H1 (cell line): Measurements from ENCODE around the gene WDR35. TPM values are rescaled to one million over a fixed set of nuclear protein-coding genes. Genes with fewer than 3 reads are reported as not detected.

ENCODE experiments used
- CTCF ChIA-PET: fragments of 300-600 bp; sonication (Branson Sonifier 250); formaldehyde crosslinking; loops from one replicate; lab custom pipeline; 2021; ENCODE audit not compliant: partially characterized antibody; lab: Charles Lee
- POLR2A ChIA-PET: fragments of 300-600 bp; sonication (Branson Sonifier 250); formaldehyde crosslinking; loops from one replicate; lab custom pipeline; 2021; ENCODE audit warnings: inconsistent platforms; ENCODE audit not compliant: partially characterized antibody; lab: Charles Lee
- DNase-seq, 2 experiments: peaks; one replicate each; pipeline versions ENCODE4 v3.0.0 to v3.0.0-alpha.2; 2010 to 2022; ENCODE audit warnings: low spot score in 2 of 2, low read depth in 1 of 2, mixed read lengths in 1 of 2
- FAIRE-seq: peaks from 2 replicates; lab custom pipeline; 2011; peaks lifted over from hg19 to GRCh38; lab: Jason Lieb, UNC
- H2AFZ ChIP-seq: 2 replicates; pipeline ENCODE4 v1.8.1; 2012; ENCODE audit warnings: low read length, inconsistent platforms
- H2AK5ac ChIP-seq: 2 replicates; pipeline ENCODE4 v1.6.1; 2013; ENCODE audit warnings: low read depth, low read length
- H2BK120ac ChIP-seq: replicated peaks from 2 replicates; pipeline ENCODE3; 2013; ENCODE audit warnings: low read depth, low read length, inconsistent platforms
- H2BK12ac ChIP-seq: 2 replicates; pipeline ENCODE4 v1.6.1; 2013; ENCODE audit warnings: low read depth, low read length
- H2BK15ac ChIP-seq: 2 replicates; pipeline ENCODE4 v1.6.1; 2013; ENCODE audit warnings: low read length
- H2BK20ac ChIP-seq: 2 replicates; pipeline ENCODE4 v1.6.1; 2013; ENCODE audit warnings: low read length
- H2BK5ac ChIP-seq: 2 replicates; pipeline ENCODE4 v1.6.1; 2013; ENCODE audit warnings: low read depth, low read length
- H3K14ac ChIP-seq: 2 replicates; pipeline ENCODE4 v1.6.1; 2013; ENCODE audit warnings: inconsistent platforms; ENCODE audit not compliant: insufficient read length
- H3K18ac ChIP-seq: 2 replicates; pipeline ENCODE4 v1.6.1; 2013; ENCODE audit warnings: low read length; ENCODE audit errors: extremely low read depth
- H3K23ac ChIP-seq: 2 replicates; pipeline ENCODE4 v1.6.1; 2013; ENCODE audit warnings: inconsistent platforms; ENCODE audit not compliant: insufficient read length
- H3K23me2 ChIP-seq: 2 replicates; pipeline ENCODE4 v1.6.1; 2013; ENCODE audit warnings: low read depth, low read length
- H3K27ac ChIP-seq: 2 replicates; pipeline ENCODE4 v1.6.1; 2011; ENCODE audit warnings: low read depth, low read length, inconsistent platforms
- H3K27me3 ChIP-seq, 4 experiments: replicated peaks in 1 of 4; 1 replicate in 1 of 4; 2 replicates in 3 of 4; pipeline versions ENCODE4 v1.6.1 to v1.8.1; 2011 to 2013; ENCODE audit warnings: low read length in 3 of 4, mild to moderate bottlenecking in 3 of 4, inconsistent platforms in 2 of 4, mixed read lengths in 2 of 4, moderate library complexity in 1 of 4; ENCODE audit not compliant: control insufficient read depth in 3 of 4, insufficient read depth in 3 of 4; ENCODE audit errors: extremely low read depth in 1 of 4
- H3K36me3 ChIP-seq, 4 experiments: 2 replicates each; pipeline versions ENCODE4 v1.6.1 to v1.8.1; 2011 to 2013; ENCODE audit warnings: mild to moderate bottlenecking in 4 of 4, low read length in 3 of 4, moderate library complexity in 2 of 4, control low read depth in 1 of 4, inconsistent platforms in 1 of 4; ENCODE audit not compliant: insufficient read depth in 4 of 4, control insufficient read depth in 2 of 4
- H3K4ac ChIP-seq: replicated peaks from 2 replicates; pipeline ENCODE3; 2013; ENCODE audit warnings: low read length, low read depth, mixed read lengths, inconsistent platforms; ENCODE audit not compliant: insufficient read length
- H3K4me1 ChIP-seq, 4 experiments: replicated peaks in 1 of 4; 1 replicate in 1 of 4; 2 replicates in 3 of 4; pipeline versions ENCODE4 v1.6.1 to v1.8.1; 2011 to 2013; ENCODE audit warnings: low read length in 3 of 4, inconsistent platforms in 2 of 4, mixed read lengths in 1 of 4; ENCODE audit not compliant: insufficient read depth in 4 of 4, control insufficient read depth in 3 of 4
- H3K4me2 ChIP-seq, 2 experiments: 2 replicates each; pipeline versions ENCODE4 v1.6.1 to v1.8.1; 2011 to 2013; ENCODE audit warnings: low read depth in 2 of 2, low read length in 2 of 2, control low read depth in 1 of 2, inconsistent platforms in 1 of 2, mild to moderate bottlenecking in 1 of 2; ENCODE audit not compliant: insufficient read depth in 1 of 2
- H3K4me3 ChIP-seq, 4 experiments: fragments of 200-600, 300-600 bp in 1 of 4; sonication (generic), shearing (Covaris generic), sonication (Bioruptor Twin) in 1 of 4; 2 replicates each; pipeline versions ENCODE4 v1.5.1 to v1.8.1; 2011 to 2016; ENCODE audit warnings: low read length in 4 of 4, low read depth in 3 of 4, control low read depth in 2 of 4, inconsistent platforms in 2 of 4, mild to moderate bottlenecking in 2 of 4, mixed read lengths in 1 of 4, moderate library complexity in 1 of 4; ENCODE audit not compliant: insufficient read depth in 2 of 4; ENCODE audit errors: extremely low read depth in 1 of 4
- H3K56ac ChIP-seq: replicated peaks from 2 replicates; pipeline ENCODE3; 2013; ENCODE audit warnings: low read depth, mild to moderate bottlenecking, mixed read lengths, low read length, inconsistent platforms; ENCODE audit not compliant: insufficient read length
- H3K79me1 ChIP-seq: 2 replicates; pipeline ENCODE4 v1.6.1; 2013; ENCODE audit warnings: low read depth, low read length, control low read depth
- H3K79me2 ChIP-seq, 2 experiments: 2 replicates each; pipeline versions ENCODE4 v1.6.1 to v1.8.1; 2012 to 2013; ENCODE audit warnings: low read length in 2 of 2, mild to moderate bottlenecking in 2 of 2, inconsistent platforms in 1 of 2; ENCODE audit not compliant: insufficient read depth in 2 of 2, control insufficient read depth in 1 of 2
- H3K9ac ChIP-seq, 4 experiments: replicated peaks in 1 of 4; 1 replicate in 1 of 4; 2 replicates in 3 of 4; pipeline versions ENCODE4 v1.6.1 to v1.8.1; 2011 to 2013; ENCODE audit warnings: low read depth in 3 of 4, low read length in 3 of 4, control low read depth in 2 of 4, mild to moderate bottlenecking in 2 of 4, moderate library complexity in 2 of 4, inconsistent platforms in 1 of 4; ENCODE audit errors: extremely low read depth in 1 of 4
- H3K9me3 ChIP-seq, 2 experiments: 2 replicates each; pipeline versions ENCODE4 v1.6.1 to v1.8.1; 2012 to 2013; ENCODE audit warnings: mild to moderate bottlenecking in 2 of 2, moderate library complexity in 2 of 2, control low read depth in 1 of 2, inconsistent platforms in 1 of 2, low read depth in 1 of 2, low read length in 1 of 2, mixed read lengths in 1 of 2; ENCODE audit not compliant: insufficient read depth in 2 of 2
- H4K20me1 ChIP-seq, 2 experiments: replicated peaks in 1 of 2; 2 replicates each; pipeline versions ENCODE3 to v1.8.1; 2011 to 2013; ENCODE audit warnings: inconsistent platforms in 2 of 2, low read length in 2 of 2, mild to moderate bottlenecking in 1 of 2; ENCODE audit not compliant: insufficient read depth in 2 of 2, control insufficient read depth in 1 of 2
- H4K5ac ChIP-seq: 2 replicates; pipeline ENCODE4 v1.6.1; 2013; ENCODE audit warnings: low read length, low read depth, mixed read lengths, inconsistent platforms; ENCODE audit not compliant: insufficient read length
- H4K8ac ChIP-seq: 2 replicates; pipeline ENCODE4 v1.8.0; 2013; ENCODE audit warnings: mild to moderate bottlenecking, moderate library complexity, low read length, inconsistent platforms; ENCODE audit not compliant: insufficient read depth; ENCODE audit errors: extremely low read depth
- H4K91ac ChIP-seq: replicated peaks from 2 replicates; pipeline ENCODE3; 2013; ENCODE audit warnings: low read length, mixed read lengths, inconsistent platforms; ENCODE audit not compliant: insufficient read length
- CEBPB ChIP-seq: IDR thresholded peaks from 2 replicates; pipeline ENCODE4 v1.6.1; 2012; ENCODE audit warnings: low read depth, low read length
- CHD2 ChIP-seq: IDR thresholded peaks from 2 replicates; pipeline ENCODE4 v1.6.1; 2012; ENCODE audit warnings: low read length, improper control_type of control experiment
- EP300 ChIP-seq, 2 experiments: IDR thresholded peaks; 1 replicate in 1 of 2; 2 replicates in 1 of 2; pipeline ENCODE4 v1.6.1; 2011 to 2012; ENCODE audit warnings: low read depth in 2 of 2, low read length in 2 of 2, mild to moderate bottlenecking in 2 of 2, borderline replicate concordance in 1 of 2, inconsistent platforms in 1 of 2, moderate library complexity in 1 of 2
- GTF2F1 ChIP-seq: IDR thresholded peaks from 2 replicates; pipeline ENCODE4 v1.6.1; 2012; ENCODE audit warnings: low read depth, low read length, improper control_type of control experiment, borderline replicate concordance
- JUN ChIP-seq: IDR thresholded peaks from 2 replicates; pipeline ENCODE4 v1.6.1; 2011; ENCODE audit warnings: low read depth, mild to moderate bottlenecking, improper control_type of control experiment, low read length
- RFX5 ChIP-seq: IDR thresholded peaks from 2 replicates; pipeline ENCODE4 v1.6.1; 2011; ENCODE audit warnings: low read depth, low read length, improper control_type of control experiment, borderline replicate concordance
- SIRT6 ChIP-seq: IDR thresholded peaks from one replicate; pipeline ENCODE4 v1.7.1; 2012; ENCODE audit warnings: low read length, inconsistent platforms
- SP2 ChIP-seq: IDR thresholded peaks from 2 replicates; pipeline ENCODE4 v1.6.1; 2012; ENCODE audit warnings: mild to moderate bottlenecking, low read length, inconsistent platforms
- SP4 ChIP-seq: IDR thresholded peaks from 2 replicates; pipeline ENCODE4 v1.6.1; 2012; ENCODE audit warnings: low read length, inconsistent platforms
- WGBS, 2 experiments: shearing (Covaris generic) in 1 of 2; methylation state at CpG; one replicate each; pipeline versions ENCODE4 v1.1.6 to v1.1.7; 2013 to 2015; ENCODE audit warnings: low lambda C conversion rate in 2 of 2, mixed read lengths in 2 of 2, inconsistent platforms in 1 of 2, low coverage in 1 of 2, missing lambda C conversion rate in 1 of 2; ENCODE audit not compliant: insufficient replicate concordance in 2 of 2, insufficient coverage in 1 of 2, insufficient read length in 1 of 2; ENCODE audit errors: extremely low coverage in 1 of 2, missing lambda C conversion rate in 1 of 2; 5-methylcytosine and 5-hydroxymethylcytosine counted together
- polyA plus RNA-seq, 7 experiments: library from polyadenylated mRNA; depleted of rRNA in 3 of 7; stranded (reverse) in 5 of 7; unstranded in 2 of 7; fragments of >200 nt in 5 of 7; fragments of 200-250 nt in 2 of 7; gene quantifications; 1 replicate in 5 of 7; 2 replicates in 1 of 7; 4 replicates in 1 of 7; pipeline versions ENCODE4 v1.2.1 to v1.2.3, GENCODE V29; 2011 to 2013; ENCODE audit warnings: missing spikeins in 2 of 7, mixed read lengths in 2 of 7
- total RNA-seq: library from RNA; stranded (reverse); fragmentation: NEBNext Ultra II Directional; extraction: Animal tissue kit (Norgen Biotek cat#: 25700); gene quantifications from 2 replicates; pipeline ENCODE4 v1.2.1, GENCODE V29; 2021
- TF ChIP-seq, protein P1 (sequence below): IDR thresholded peaks from 2 replicates; pipeline ENCODE4 v1.6.1; 2011; ENCODE audit warnings: low read depth, mild to moderate bottlenecking, low read length; ENCODE audit not compliant: insufficient read depth

Gene WDR35
- total and polyA plus RNA-seq, 2 of the 8 experiments (the other 6 are each of a cell fraction or from before 2014, with no cell fraction given) = 9.0 to 25.5 TPM

DNA sequence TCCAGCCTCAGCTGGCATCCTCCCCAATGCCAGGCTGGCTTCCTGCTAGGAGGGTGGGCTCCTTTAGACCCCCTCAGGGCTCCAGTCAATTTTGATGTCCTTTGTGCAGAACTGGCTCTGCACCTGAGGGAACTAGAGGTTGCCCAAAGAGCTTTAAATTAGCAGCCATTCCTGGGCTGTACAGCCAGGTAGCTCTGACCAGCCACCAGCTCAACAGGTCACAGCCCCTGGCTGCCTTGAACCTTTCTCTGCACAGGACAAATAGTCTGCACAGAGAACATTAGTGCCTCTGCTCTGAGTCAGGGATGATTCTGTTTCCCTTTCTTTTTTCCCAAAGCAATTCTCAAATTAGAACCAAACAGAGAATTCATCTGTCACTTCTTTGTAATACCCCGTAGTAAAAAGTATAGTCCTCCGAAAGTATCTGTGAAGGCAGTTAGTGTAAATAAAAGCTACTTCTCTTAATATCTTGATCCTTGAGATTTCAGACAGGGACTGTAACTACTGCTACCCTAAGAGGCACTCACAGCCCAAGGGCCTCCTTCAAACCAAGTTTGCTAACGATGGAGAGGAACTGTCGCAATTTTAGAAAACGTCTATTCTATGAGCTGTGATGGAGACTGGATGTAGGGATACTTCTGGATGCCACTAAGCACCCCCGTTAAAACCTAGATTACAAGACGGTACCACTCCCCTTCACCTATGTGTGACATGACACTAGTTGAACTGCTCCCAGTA, 91.1 kb downstream of the WDR35 start:
- no peak overlapping the region for H4K91ac ChIP-seq
- H3K23ac ChIP-seq = no peak overlapping the region
- H3K27ac ChIP-seq = no peak overlapping the region
- H2BK20ac ChIP-seq = no peak overlapping the region
- no peak overlapping the region for H3K56ac ChIP-seq
- no peak overlapping the region for H2AFZ ChIP-seq
- H3K79me1 ChIP-seq = no peaks in the 10 kb centered on the region; the same call in 1 of the 2 replicates
- peak overlapping the region in 1 of 4 experiments; percentile 2; a peak in 1 of 7 replicates for H3K9ac ChIP-seq
- ChIA-PET CTCF (interaction anchor here (0.9 to 1.6 kb wide), 2 partner anchors 26 to 34 kb away, joined by 3 to 7 read pairs; no protein-coding TSS in a partner anchor), POLR2A (interaction anchor here (0.8 to 1.1 kb wide), 2 partner anchors 14 to 117 kb away, joined by 3 read pairs; no protein-coding TSS in a partner anchor)
- H4K8ac ChIP-seq = no peak overlapping the region
- FAIRE-seq (no peak), DNase-seq (no peak)
- H2BK120ac ChIP-seq = no peak overlapping the region
- H3K14ac ChIP-seq = no peak overlapping the region
- peaks cover 9% of the 10 kb centered on the region for H3K23me2 ChIP-seq
- no peak overlapping the region for H2AK5ac ChIP-seq
- H2BK5ac ChIP-seq = no peak overlapping the region
- peaks cover 0 to 2% of the 10 kb centered on the region in 2 experiments for H4K20me1 ChIP-seq
- H3K4me2 ChIP-seq = no peak overlapping the region
- no peak overlapping the region for H2BK15ac ChIP-seq
- H3K79me2 ChIP-seq = peaks cover 5 to 27% of the 10 kb centered on the region in 2 experiments; a peak in 3 of 4 replicates
- no peaks in the 10 kb centered on the region for H3K27me3 ChIP-seq
- no peak overlapping the region for H2BK12ac ChIP-seq
- H3K4me1 ChIP-seq = peaks cover 0 to 3% (median 1%) of the 10 kb centered on the region in 4 experiments; a peak in 2 of 7 replicates
- no peak overlapping the region for H3K18ac ChIP-seq
- H3K4ac ChIP-seq = no peak overlapping the region
- H3K9me3 ChIP-seq = no peaks in the 10 kb centered on the region
- H3K4me3 ChIP-seq = no peak overlapping the region
- WGBS, 2 experiments = 90% methylated on average over 7 of the region's 7 CpGs; no CpG with 5 or more reads in 1 of the 2 experiments
- no peaks in the 10 kb centered on the region for H3K36me3 ChIP-seq
- no peak overlapping the region for H4K5ac ChIP-seq
- no peak for TF ChIP-seq CEBPB
- no peak for TF ChIP-seq EP300 (IDR thresholded peaks at IDR 0.05; ENCODE audit: borderline replicate concordance in 1 of 2, low read depth in 2 of 2, low read length in 2 of 2)
- TF ChIP-seq CHD2 = no peak
- TF ChIP-seq JUN = no peak
- TF ChIP-seq SIRT6 = no peak
- TF ChIP-seq SP4 = no peak
- no peak for TF ChIP-seq RFX5
- no peak for TF ChIP-seq SP2
- TF ChIP-seq GTF2F1 = no peak
- TF ChIP-seq, protein P1, sequence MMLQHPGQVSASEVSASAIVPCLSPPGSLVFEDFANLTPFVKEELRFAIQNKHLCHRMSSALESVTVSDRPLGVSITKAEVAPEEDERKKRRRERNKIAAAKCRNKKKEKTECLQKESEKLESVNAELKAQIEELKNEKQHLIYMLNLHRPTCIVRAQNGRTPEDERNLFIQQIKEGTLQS = no peak
